Liver (tissue), 9 donors: ENCODE data around the gene WWP2. TPM values are rescaled to one million over a fixed set of nuclear protein-coding genes. Genes with fewer than 3 reads are reported as not detected.

Source experiments
- DNase-seq: peaks from one replicate; pipeline ENCODE4 v3.0.0-alpha.2; 2017; ENCODE audit warnings: low spot score
- H3K27ac ChIP-seq, 2 donors: one replicate each; pipeline ENCODE4 v1.7.0; 2013; ENCODE audit warnings: inconsistent platforms in 2 of 2, low read length in 2 of 2, control low read depth in 1 of 2, low read depth in 1 of 2, mild to moderate bottlenecking in 1 of 2
- H3K27me3 ChIP-seq, 4 donors: one replicate each; pipeline versions ENCODE4 v1.6.1 to v1.7.0; 2013; ENCODE audit warnings: low read length in 3 of 4, inconsistent platforms in 1 of 4, mild to moderate bottlenecking in 1 of 4, moderate library complexity in 1 of 4; ENCODE audit not compliant: control insufficient read depth in 4 of 4, insufficient read depth in 4 of 4
- H3K36me3 ChIP-seq, 4 donors: one replicate each; pipeline versions ENCODE4 v1.6.1 to v1.7.0; 2013; ENCODE audit warnings: low read length in 3 of 4, mild to moderate bottlenecking in 3 of 4, low read depth in 1 of 4, moderate library complexity in 1 of 4; ENCODE audit not compliant: control insufficient read depth in 4 of 4, insufficient read depth in 3 of 4
- H3K4me1 ChIP-seq, 4 donors: one replicate each; pipeline versions ENCODE4 v1.6.1 to v1.7.0; 2013; ENCODE audit warnings: low read length in 3 of 4, mild to moderate bottlenecking in 3 of 4, moderate library complexity in 1 of 4; ENCODE audit not compliant: control insufficient read depth in 4 of 4, insufficient read depth in 4 of 4
- H3K4me3 ChIP-seq, 3 donors: one replicate each; pipeline versions ENCODE4 v1.6.1 to v1.7.0; 2013; ENCODE audit warnings: low read length in 3 of 3, control low read depth in 1 of 3, low read depth in 1 of 3, mild to moderate bottlenecking in 1 of 3
- H3K9ac ChIP-seq, 2 donors: one replicate each; pipeline ENCODE4 v1.7.0; 2013; ENCODE audit warnings: low read length in 2 of 2, mild to moderate bottlenecking in 2 of 2, moderate library complexity in 2 of 2, control low read depth in 1 of 2, low read depth in 1 of 2
- H3K9me3 ChIP-seq, 4 donors: one replicate each; pipeline versions ENCODE4 v1.6.1 to v1.7.0; 2013; ENCODE audit warnings: low read length in 3 of 4; ENCODE audit not compliant: control insufficient read depth in 4 of 4
- EGR1 ChIP-seq, 2 donors: IDR thresholded peaks; 2 replicates each; pipeline ENCODE4 v1.6.1; 2016 to 2018; ENCODE audit warnings: antibody characterized with exemption in 2 of 2, low read depth in 2 of 2
- FOXA1 ChIP-seq: IDR thresholded peaks from 2 replicates; pipeline ENCODE4 v1.6.1; 2016; ENCODE audit warnings: antibody characterized with exemption
- GABPA ChIP-seq, 2 donors: IDR thresholded peaks in 1 of 2; conservative IDR thresholded peaks in 1 of 2; 2 replicates each; pipeline ENCODE4 v1.6.1; 2016; ENCODE audit warnings: antibody characterized with exemption in 2 of 2, mild to moderate bottlenecking in 1 of 2, moderate library complexity in 1 of 2
- HNF4A ChIP-seq, 2 donors: conservative IDR thresholded peaks; 2 replicates each; pipeline ENCODE4 v1.6.1; 2016; ENCODE audit warnings: antibody characterized with exemption in 2 of 2, mild to moderate bottlenecking in 2 of 2
- HNF4G ChIP-seq: IDR thresholded peaks from 2 replicates; pipeline ENCODE4 v1.6.1; 2016; ENCODE audit warnings: antibody characterized with exemption
- JUND ChIP-seq, 2 donors: IDR thresholded peaks; 2 replicates each; pipeline ENCODE4 v1.6.1; 2016; ENCODE audit warnings: antibody characterized with exemption in 2 of 2
- REST ChIP-seq: IDR thresholded peaks from 2 replicates; pipeline ENCODE4 v1.6.1; 2016; ENCODE audit warnings: antibody characterized with exemption, mild to moderate bottlenecking
- SP1 ChIP-seq: IDR thresholded peaks from 2 replicates; pipeline ENCODE4 v1.6.1; 2018; ENCODE audit warnings: antibody characterized with exemption, mild to moderate bottlenecking
- YY1 ChIP-seq: IDR thresholded peaks from 2 replicates; pipeline ENCODE4 v1.6.1; 2016; ENCODE audit warnings: antibody characterized with exemption, mild to moderate bottlenecking
- ZBTB33 ChIP-seq: IDR thresholded peaks from 2 replicates; pipeline ENCODE4 v1.6.1; 2016; ENCODE audit warnings: antibody characterized with exemption
- WGBS: extraction: QIAGEN DNeasy Blood & Tissue Kit; methylation state at CpG from one replicate; pipeline ENCODE4 v1.1.7; 2013; 5-methylcytosine and 5-hydroxymethylcytosine counted together
- polyA plus RNA-seq, 2 donors: library from polyadenylated mRNA; stranded (reverse) in 1 of 2; unstranded in 1 of 2; fragments of 200-250 nt in 1 of 2; fragments of >200 nt in 1 of 2; fragmentation: Nextera tagmentation in 1 of 2; extraction: Ambion mirVana in 1 of 2; gene quantifications; one replicate each; pipeline versions ENCODE4 v1.2.1 to v1.2.3, GENCODE V29; 2013 to 2015
- total RNA-seq, 2 donors: library from RNA; depleted of rRNA; stranded (reverse); fragments of >200 nt; gene quantifications; one replicate each; pipeline ENCODE4 v1.2.3, GENCODE V29; 2014
- TF ChIP-seq, protein P1 (sequence below): fragments of 150-350 bp; IDR thresholded peaks from 2 replicates; pipeline ENCODE4 v1.5.1; 2017; ENCODE audit warnings: improper control_type of control experiment, low read depth, low read length; ENCODE audit not compliant: missing input control
- TF ChIP-seq, protein P2 (sequence below): IDR thresholded peaks from 2 replicates; pipeline ENCODE4 v1.6.1; 2016; ENCODE audit warnings: antibody characterized with exemption
- TF ChIP-seq, protein P3 (sequence below): IDR thresholded peaks from 2 replicates; pipeline ENCODE4 v1.6.1; 2016; ENCODE audit warnings: antibody characterized with exemption
- donor health status: healthy.
- donor health status: healthy.
- donor health status: healthy.
- donor health status: healthy.
- donor health status: healthy.

Gene WWP2
- total and polyA plus RNA-seq, 4 donors, result 8.6 to 22.7 (median 13.6) TPM

DNA sequence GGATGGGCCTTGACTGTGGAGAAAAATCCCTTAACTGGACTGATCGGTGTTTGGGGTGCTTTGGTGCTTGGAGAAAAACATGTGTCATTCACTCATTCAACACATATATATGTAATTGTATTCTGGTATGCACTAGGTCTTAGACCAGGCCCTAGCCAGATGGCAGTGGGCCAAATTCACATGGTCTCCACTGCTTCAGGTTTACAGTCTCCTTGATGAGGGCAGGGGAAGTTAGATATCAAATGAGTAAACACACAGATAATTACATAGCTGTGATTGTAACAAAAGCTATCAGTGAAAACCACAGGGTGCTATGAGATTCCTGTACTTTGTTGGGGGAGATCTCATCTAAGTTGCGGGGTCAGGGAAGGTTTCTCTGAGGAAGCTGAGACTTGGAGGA, 78.8 kb downstream of the WWP2 start:
- TF ChIP-seq, protein P1, sequence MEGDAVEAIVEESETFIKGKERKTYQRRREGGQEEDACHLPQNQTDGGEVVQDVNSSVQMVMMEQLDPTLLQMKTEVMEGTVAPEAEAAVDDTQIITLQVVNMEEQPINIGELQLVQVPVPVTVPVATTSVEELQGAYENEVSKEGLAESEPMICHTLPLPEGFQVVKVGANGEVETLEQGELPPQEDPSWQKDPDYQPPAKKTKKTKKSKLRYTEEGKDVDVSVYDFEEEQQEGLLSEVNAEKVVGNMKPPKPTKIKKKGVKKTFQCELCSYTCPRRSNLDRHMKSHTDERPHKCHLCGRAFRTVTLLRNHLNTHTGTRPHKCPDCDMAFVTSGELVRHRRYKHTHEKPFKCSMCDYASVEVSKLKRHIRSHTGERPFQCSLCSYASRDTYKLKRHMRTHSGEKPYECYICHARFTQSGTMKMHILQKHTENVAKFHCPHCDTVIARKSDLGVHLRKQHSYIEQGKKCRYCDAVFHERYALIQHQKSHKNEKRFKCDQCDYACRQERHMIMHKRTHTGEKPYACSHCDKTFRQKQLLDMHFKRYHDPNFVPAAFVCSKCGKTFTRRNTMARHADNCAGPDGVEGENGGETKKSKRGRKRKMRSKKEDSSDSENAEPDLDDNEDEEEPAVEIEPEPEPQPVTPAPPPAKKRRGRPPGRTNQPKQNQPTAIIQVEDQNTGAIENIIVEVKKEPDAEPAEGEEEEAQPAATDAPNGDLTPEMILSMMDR, result no peak
- TF ChIP-seq FOXA1 (no peak), HNF4G (no peak), JUND (IDR thresholded peaks at IDR 0.05) (no peak), EGR1 (IDR thresholded peaks at IDR 0.05; ENCODE audit: low read depth in 2 of 2) (no peak), ZBTB33 (no peak)
- TF ChIP-seq, protein P2, sequence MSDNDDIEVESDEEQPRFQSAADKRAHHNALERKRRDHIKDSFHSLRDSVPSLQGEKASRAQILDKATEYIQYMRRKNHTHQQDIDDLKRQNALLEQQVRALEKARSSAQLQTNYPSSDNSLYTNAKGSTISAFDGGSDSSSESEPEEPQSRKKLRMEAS, result no peak
- 95% methylated on average over 2 of the region's 2 CpGs for WGBS
- Histone ChIP-seq H3K4me1 (peaks cover 0 to 4% (median 3%) of the 10 kb centered on the region in 4 donors), H3K36me3 (peaks cover 0 to 10% (median 8%) of the 10 kb centered on the region in 4 donors), H3K9ac (no peak overlapping the region), H3K4me3 (no peak overlapping the region), H3K9me3 (no peaks in the 10 kb centered on the region), H3K27ac (no peak overlapping the region), H3K27me3 (no peaks in the 10 kb centered on the region)
- DNase-seq, result no peak

DNA sequence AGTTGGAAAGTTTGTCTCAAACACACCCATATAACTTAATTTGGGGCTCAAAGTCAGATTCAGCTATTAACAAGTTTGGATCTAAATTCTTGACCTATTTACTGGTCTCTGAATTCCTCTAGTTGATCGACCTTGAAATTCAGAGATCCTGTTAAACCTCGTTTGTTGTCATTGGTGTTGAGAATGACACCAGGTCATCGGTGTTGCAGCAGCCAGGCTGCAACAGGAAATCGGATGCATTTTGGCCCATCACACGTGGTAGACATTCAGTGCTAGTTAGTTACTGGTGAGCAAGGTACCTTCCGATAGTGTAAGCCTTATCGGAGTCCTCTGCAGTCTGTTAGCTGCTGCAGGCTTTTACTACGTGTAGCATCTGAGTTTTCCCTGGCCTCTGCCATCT, 82.3 kb downstream of the WWP2 start:
- Histone ChIP-seq H3K4me1 (peaks cover 0 to 4% (median 0%) of the 10 kb centered on the region in 4 donors), H3K36me3 (peaks cover 1 to 10% (median 8%) of the 10 kb centered on the region in 4 donors), H3K9me3 (no peaks in the 10 kb centered on the region), H3K9ac (no peak overlapping the region), H3K27ac (no peak overlapping the region), H3K4me3 (no peak overlapping the region), H3K27me3 (no peaks in the 10 kb centered on the region)
- 83% methylated on average over 8 of the region's 8 CpGs for WGBS
- TF ChIP-seq YY1 (no peak), EGR1 (IDR thresholded peaks at IDR 0.05; ENCODE audit: low read depth in 2 of 2) (no peak), REST (no peak), HNF4G (no peak), HNF4A (conservative IDR thresholded peaks at IDR 0.05) (no peak), SP1 (no peak), ZBTB33 (no peak), FOXA1 (no peak), GABPA (IDR thresholded peaks at IDR 0.05 in 1 of 2, conservative IDR thresholded peaks at IDR 0.05 in 1 of 2) (no peak)
- TF ChIP-seq, protein P1, result no peak
- TF ChIP-seq, protein P2, result no peak
- TF ChIP-seq, protein P3, sequence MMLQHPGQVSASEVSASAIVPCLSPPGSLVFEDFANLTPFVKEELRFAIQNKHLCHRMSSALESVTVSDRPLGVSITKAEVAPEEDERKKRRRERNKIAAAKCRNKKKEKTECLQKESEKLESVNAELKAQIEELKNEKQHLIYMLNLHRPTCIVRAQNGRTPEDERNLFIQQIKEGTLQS, result no peak
- DNase-seq, result no peak
